GM20000 (cell line): ENCODE results near the gene RFT1.

Source experiments
- DNase-seq: peaks from one replicate; pipeline ENCODE4 v3.0.0; 2012; ENCODE audit warnings: low spot score
- CTCF ChIP-seq: IDR thresholded peaks from 2 replicates; pipeline ENCODE4 v1.5.1; 2012; ENCODE audit warnings: mild to moderate bottlenecking, control low read depth; ENCODE audit errors: extremely low read depth, missing control alignments

Gene RFT1

GRCh38 chr3:53043738-53044137 is 86.5 kb downstream of the RFT1 start:
- no peak for TF ChIP-seq CTCF
- DNase-seq: no peak

GRCh38 chr3:53042651-53043050 is 87.6 kb downstream of the RFT1 start:
- TF ChIP-seq CTCF: no peak
- no peak for DNase-seq

- no peak for DNase-seq
- no peak for TF ChIP-seq CTCF
Observed at GRCh38 chr3:53040351-53040820, 89.8 kb downstream of the RFT1 start.

- TF ChIP-seq CTCF: no peak
- DNase-seq: no peak
Observed at GRCh38 chr3:53039376-53039752, 90.9 kb downstream of the RFT1 start.

- DNase-seq: no peak
- no peak for TF ChIP-seq CTCF
Observed at GRCh38 chr3:53038679-53039375, 91.4 kb downstream of the RFT1 start.
